Ureter (tissue), 1 donor: ENCODE measurements around the gene NEDD4L. TPM values are rescaled to one million over a fixed set of nuclear protein-coding genes. Genes with fewer than 3 reads are reported as not detected.

ENCODE experiments used
- DNase-seq: peaks from one replicate; pipeline ENCODE4 v3.0.0-alpha.2; 2020; ENCODE audit warnings: low spot score
- total RNA-seq: library from RNA; stranded (reverse); gene quantifications from one replicate; pipeline ENCODE4 v1.2.4, GENCODE V29; 2023
- donor health status: DM: yes; HTN: yes; CAD: no.

The NEDD4L gene
- total RNA-seq, 1 donor from 2014 or later = 299 TPM

GRCh38 chr18:58117786-58118403 lies 73.9 kb downstream of the NEDD4L start:
- DNase-seq = peak; percentile 52

- DNase-seq = no peak
These were observed 74.5 kb downstream of the NEDD4L start for GRCh38 chr18:58118536-58118935.

GRCh38 chr18:58119819-58120218 lies 75.8 kb downstream of the NEDD4L start:
- no peak for DNase-seq

GRCh38 chr18:58124475-58124874 lies 80.4 kb downstream of the NEDD4L start:
- no peak for DNase-seq

- no peak for DNase-seq
These were observed 81.2 kb downstream of the NEDD4L start for GRCh38 chr18:58125183-58125582.

- no peak for DNase-seq
These were observed 81.7 kb downstream of the NEDD4L start for GRCh38 chr18:58125756-58126155.

- DNase-seq = peak; percentile 58
These were observed 84.7 kb downstream of the NEDD4L start for GRCh38 chr18:58128381-58129374.

GRCh38 chr18:58132595-58133261 lies 88.7 kb downstream of the NEDD4L start:
- DNase-seq = no peak

- no peak for DNase-seq
These were observed 91.2 kb downstream of the NEDD4L start for GRCh38 chr18:58135183-58135641.

GRCh38 chr18:58135701-58136331 lies 91.8 kb downstream of the NEDD4L start:
- DNase-seq = peak; percentile 61

- no peak for DNase-seq
These were observed 92.9 kb downstream of the NEDD4L start for GRCh38 chr18:58136879-58137278.

GRCh38 chr18:58139459-58140386 lies 95.7 kb downstream of the NEDD4L start:
- no peak for DNase-seq

GRCh38 chr18:58140387-58141325 lies 96.6 kb downstream of the NEDD4L start:
- no peak for DNase-seq

- DNase-seq = no peak
These were observed 99.4 kb downstream of the NEDD4L start for GRCh38 chr18:58143386-58143785.

GRCh38 chr18:58144106-58144505 lies 100.1 kb downstream of the NEDD4L start:
- DNase-seq = no peak

GRCh38 chr18:58144671-58145285 lies 100.8 kb downstream of the NEDD4L start:
- no peak for DNase-seq

- DNase-seq = no peak
These were observed 102.1 kb downstream of the NEDD4L start for GRCh38 chr18:58146099-58146498.

GRCh38 chr18:58148954-58149471 lies 105.0 kb downstream of the NEDD4L start:
- no peak for DNase-seq

GRCh38 chr18:58150772-58151171 lies 106.7 kb downstream of the NEDD4L start:
- DNase-seq = no peak
